GM23338 (cell line): ENCODE data around the gene CD48. TPM values are rescaled to one million over a fixed set of nuclear protein-coding genes. Genes with fewer than 3 reads are reported as not detected.

Experiments
- ATAC-seq: fragments of 200-7000 bp; cut with Tn5 transposase; 3 replicates; pipeline ENCODE4 v1.9.1; 2020
- DNase-seq: peaks from one replicate; pipeline ENCODE4 v3.0.0-alpha.2; 2015; ENCODE audit warnings: low spot score
- H2AFZ ChIP-seq: fragments of 200-600 bp; sonication (generic); 2 replicates; pipeline ENCODE4 v1.8.0; 2016; ENCODE audit warnings: antibody characterized with exemption, mild to moderate bottlenecking, moderate library complexity
- H3F3A ChIP-seq: fragments of 200-600 bp; sonication (generic); replicated peaks from 2 replicates; pipeline ENCODE4 v1.8.0; 2017; ENCODE audit warnings: antibody characterized with exemption, mixed run types, low read depth
- H3K27ac ChIP-seq: fragments of 200-600 bp; sonication (generic); 2 replicates; pipeline ENCODE4 v1.6.1; 2016; ENCODE audit warnings: low read depth
- H3K27me3 ChIP-seq: fragments of 200-600 bp; sonication (generic); 2 replicates; pipeline ENCODE4 v1.8.0; 2016; ENCODE audit warnings: mild to moderate bottlenecking, mixed run types, moderate library complexity; ENCODE audit not compliant: insufficient read depth
- H3K36me3 ChIP-seq: fragments of 200-600 bp; sonication (generic); 2 replicates; pipeline ENCODE4 v1.8.0; 2016; ENCODE audit warnings: mild to moderate bottlenecking; ENCODE audit not compliant: insufficient read depth
- H3K4me1 ChIP-seq: fragments of 200-600 bp; sonication (generic); 2 replicates; pipeline ENCODE4 v1.8.0; 2016; ENCODE audit warnings: mild to moderate bottlenecking, moderate library complexity; ENCODE audit not compliant: insufficient read depth
- H3K4me2 ChIP-seq: fragments of 200-600 bp; sonication (generic); 2 replicates; pipeline ENCODE4 v1.7.1; 2017; ENCODE audit warnings: mixed run types
- H3K4me3 ChIP-seq: fragments of 200-600 bp; sonication (generic); 2 replicates; pipeline ENCODE4 v1.6.1; 2016; ENCODE audit warnings: mixed run types
- H3K79me2 ChIP-seq: fragments of 200-600 bp; sonication (generic); replicated peaks from 2 replicates; pipeline ENCODE4 v1.8.0; 2017; ENCODE audit warnings: mild to moderate bottlenecking; ENCODE audit not compliant: insufficient read depth
- H3K9me2 ChIP-seq: fragments of 200-600 bp; sonication (generic); 2 replicates; pipeline ENCODE4 v1.8.0; 2017; ENCODE audit not compliant: insufficient read depth
- H4K20me1 ChIP-seq: fragments of 200-600 bp; sonication (generic); replicated peaks from 2 replicates; pipeline ENCODE4 v1.8.0; 2017; ENCODE audit warnings: mild to moderate bottlenecking; ENCODE audit not compliant: insufficient read depth
- H3K27ac Mint-ChIP-seq: 2 replicates; pipeline ENCODE4 v1.8.0; 2020; ENCODE audit warnings: inconsistent platforms, mild to moderate bottlenecking, moderate library complexity, mixed read lengths
- H3K27me3 Mint-ChIP-seq: 3 replicates; pipeline ENCODE4 v1.8.0; 2022; ENCODE audit warnings: low read depth, mild to moderate bottlenecking, moderate library complexity, mixed read lengths, inconsistent platforms; ENCODE audit not compliant: insufficient read depth, poor library complexity
- H3K36me3 Mint-ChIP-seq: 3 replicates; pipeline ENCODE4 v1.8.0; 2021; ENCODE audit warnings: low read depth, mild to moderate bottlenecking, inconsistent platforms, moderate library complexity, mixed read lengths
- H3K4me1 Mint-ChIP-seq: 3 replicates; pipeline ENCODE4 v1.8.0; 2020; ENCODE audit warnings: mild to moderate bottlenecking, inconsistent platforms, mixed read lengths
- H3K4me3 Mint-ChIP-seq: 3 replicates; pipeline ENCODE4 v1.8.0; 2021; ENCODE audit warnings: moderate library complexity, mild to moderate bottlenecking, inconsistent platforms, mixed read lengths
- H3K9me3 Mint-ChIP-seq: 3 replicates; pipeline ENCODE4 v1.8.0; 2020; ENCODE audit warnings: moderate library complexity, mild to moderate bottlenecking, inconsistent platforms, mixed read lengths
- CTCF ChIP-seq, 2 experiments: fragments of 200-600 bp in 1 of 2; sonication (generic) in 1 of 2; conservative IDR thresholded peaks; 2 replicates each; pipeline versions ENCODE4 v1.5.1 to v1.6.1; 2016 to 2017; ENCODE audit warnings: antibody characterized with exemption in 2 of 2, low read depth in 2 of 2, mild to moderate bottlenecking in 2 of 2, moderate library complexity in 1 of 2
- ETS1 ChIP-seq: IDR thresholded peaks from 2 replicates; pipeline ENCODE4 v1.6.1; 2016; ENCODE audit warnings: antibody characterized with exemption
- EZH2 ChIP-seq: fragments of 200-600 bp; sonication (generic); IDR thresholded peaks from one replicate; pipeline ENCODE4 v1.8.0; 2017; ENCODE audit warnings: antibody characterized with exemption, mild to moderate bottlenecking, low read depth; ENCODE audit not compliant: unreplicated experiment
- ZNF462 ChIP-seq: fragments of 250-450 bp; sonication (Bioruptor Pico); IDR thresholded peaks from 2 replicates; pipeline ENCODE4 v1.5.0; 2020; ENCODE audit warnings: mild to moderate bottlenecking, moderate library complexity
- polyA plus RNA-seq: library from polyadenylated mRNA; unstranded; fragments of >200 nt; fragmentation: Nextera tagmentation; extraction: Ambion mirVana; gene quantifications from 2 replicates; pipeline ENCODE4 v1.2.1, GENCODE V29; 2016
- total RNA-seq: library from RNA; depleted of rRNA; stranded (reverse); fragments of >200 nt; shearing (Covaris generic); gene quantifications from 2 replicates; pipeline ENCODE4 v1.2.3, GENCODE V29; 2014

The CD48 gene
- total and polyA plus RNA-seq, 2 experiments from 2014 or later: 0.34 to 0.45 TPM

- TF ChIP-seq EZH2 (no peak), ETS1 (no peak), ZNF462 (no peak)
These were observed 40.9 kb downstream of the CD48 start (continued) for GRCh38 chr1:160670701-160671100.

GRCh38 chr1:160669802-160670201, 41.8 kb downstream of the CD48 start:
- H2AFZ ChIP-seq: no peak overlapping the region
- no peaks in the 10 kb centered on the region for H3K79me2 ChIP-seq
- H3K4me1 Mint-ChIP-seq: peaks cover 21% of the 10 kb centered on the region

More at GRCh38 chr1:160669802-160670201, 41.8 kb downstream of the CD48 start:
- peaks cover 8% of the 10 kb centered on the region for H3K9me2 ChIP-seq
- ATAC-seq: no peak
- DNase-seq: no peak
- no peak for TF ChIP-seq ETS1
- TF ChIP-seq CTCF (conservative IDR thresholded peaks at IDR 0.05; ENCODE audit: low read depth in 2 of 2): no peak
- Mint-ChIP-seq H3K27ac (no peak overlapping the region), H3K27me3 (peaks cover 3% of the 10 kb centered on the region), H3K36me3 (peaks cover 12% of the 10 kb centered on the region; the same call in 2 of the 3 replicates), H3K9me3 (peaks cover 15% of the 10 kb centered on the region), H3K4me3 (no peak overlapping the region)
- H3K4me3 ChIP-seq: no peak overlapping the region
- no peaks in the 10 kb centered on the region for H3K36me3 ChIP-seq
- no peak overlapping the region for H3K4me2 ChIP-seq
- no peak overlapping the region for H3K27ac ChIP-seq
- no peaks in the 10 kb centered on the region for H3K27me3 ChIP-seq
- H3K4me1 ChIP-seq: peaks cover 45% of the 10 kb centered on the region
- H4K20me1 ChIP-seq: no peaks in the 10 kb centered on the region
- H3F3A ChIP-seq: no peaks in the 10 kb centered on the region; the same call in 1 of the 2 replicates
